Measurements from ENCODE around the gene C11orf24. TPM values are rescaled to one million over a fixed set of nuclear protein-coding genes. Genes with fewer than 3 reads are reported as not detected.

The C11orf24 gene
- total and polyA plus RNA-seq, 9 of the 15 experiments (the other 6 are each of a cell fraction or from before 2014, with no cell fraction given): 2.0 to 65.2 (median 32.5) TPM

DNA sequence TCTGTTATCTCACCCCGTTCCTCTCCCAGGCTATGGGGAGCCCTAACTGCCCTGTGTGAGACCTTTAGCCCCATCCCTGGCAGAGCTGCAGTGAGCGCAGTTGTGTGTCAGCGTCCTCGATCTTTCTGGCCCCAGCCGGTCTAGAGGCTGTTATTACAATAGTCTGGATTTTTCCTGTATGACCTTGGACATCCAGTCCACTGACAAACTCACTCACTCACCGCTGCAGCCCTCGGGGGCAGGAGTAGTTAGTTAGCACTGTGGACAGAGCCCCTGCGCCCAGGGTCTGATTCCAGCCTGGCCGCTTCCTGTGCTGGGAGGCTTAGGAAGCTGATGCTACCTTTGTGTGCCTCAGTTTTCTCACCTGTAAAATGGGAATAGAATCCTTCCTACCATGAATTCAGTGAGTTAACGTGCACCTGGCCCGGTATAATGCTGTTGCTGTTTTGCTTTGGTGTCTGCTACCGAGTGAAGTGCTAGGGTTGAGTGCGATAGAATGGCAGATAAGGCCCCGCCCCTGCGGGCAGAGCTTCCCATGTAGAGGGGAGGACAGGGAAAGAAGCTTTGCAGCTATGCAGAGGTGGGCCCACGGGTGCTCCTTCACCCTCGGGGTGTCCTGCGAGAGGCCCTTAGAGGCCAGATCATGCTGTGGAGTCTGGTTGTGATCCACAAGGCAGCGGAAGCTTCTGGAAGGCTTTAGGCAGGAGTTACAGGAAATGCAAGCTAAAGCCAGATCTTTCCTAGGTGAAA, 43.6 kb upstream of the C11orf24 start (continued):
- TF ChIP-seq NKRF (IDR thresholded peaks at IDR 0.05; ENCODE audit: borderline replicate concordance): no peak; the same call in 1 of the 2 replicates
- TF ChIP-seq PHF8 (IDR thresholded peaks at IDR 0.05; ENCODE audit: borderline replicate concordance, low read length): no peak
- TF ChIP-seq ZNF518B (CRISPR knock-in tag; IDR thresholded peaks at IDR 0.05): no peak
- TF ChIP-seq SMAD4 (CRISPR knock-in tag; conservative IDR thresholded peaks at IDR 0.05): no peak
- TF ChIP-seq ZNF384 (IDR thresholded peaks at IDR 0.05; ENCODE audit: low read depth, low read length): no peak
- no peak for TF ChIP-seq POLR2A (conservative IDR thresholded peaks at IDR 0.05)
- no peak for TF ChIP-seq LEF1 (IDR thresholded peaks at IDR 0.05)
- TF ChIP-seq TFAM (CRISPR knock-in tag; conservative IDR thresholded peaks at IDR 0.05): no peak
- TF ChIP-seq, protein P1, sequence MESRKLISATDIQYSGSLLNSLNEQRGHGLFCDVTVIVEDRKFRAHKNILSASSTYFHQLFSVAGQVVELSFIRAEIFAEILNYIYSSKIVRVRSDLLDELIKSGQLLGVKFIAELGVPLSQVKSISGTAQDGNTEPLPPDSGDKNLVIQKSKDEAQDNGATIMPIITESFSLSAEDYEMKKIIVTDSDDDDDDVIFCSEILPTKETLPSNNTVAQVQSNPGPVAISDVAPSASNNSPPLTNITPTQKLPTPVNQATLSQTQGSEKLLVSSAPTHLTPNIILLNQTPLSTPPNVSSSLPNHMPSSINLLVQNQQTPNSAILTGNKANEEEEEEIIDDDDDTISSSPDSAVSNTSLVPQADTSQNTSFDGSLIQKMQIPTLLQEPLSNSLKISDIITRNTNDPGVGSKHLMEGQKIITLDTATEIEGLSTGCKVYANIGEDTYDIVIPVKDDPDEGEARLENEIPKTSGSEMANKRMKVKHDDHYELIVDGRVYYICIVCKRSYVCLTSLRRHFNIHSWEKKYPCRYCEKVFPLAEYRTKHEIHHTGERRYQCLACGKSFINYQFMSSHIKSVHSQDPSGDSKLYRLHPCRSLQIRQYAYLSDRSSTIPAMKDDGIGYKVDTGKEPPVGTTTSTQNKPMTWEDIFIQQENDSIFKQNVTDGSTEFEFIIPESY (CRISPR knock-in tag; IDR thresholded peaks at IDR 0.05): 0 out of 2 replicates have a peak, but pooled peaks have one; percentile 25
- no peak for TF ChIP-seq SNIP1 (IDR thresholded peaks at IDR 0.05; ENCODE audit: low read depth)
- TF ChIP-seq MAFF (IDR thresholded peaks at IDR 0.05; ENCODE audit: low read length): no peak
- peak in 1 of 2 experiments; percentile 16; a peak in 1 of 4 replicates for TF ChIP-seq HDAC1 (IDR thresholded peaks at IDR 0.05)
- TF ChIP-seq GATA2 (CRISPR knock-in tag; IDR thresholded peaks at IDR 0.05): peak; percentile 54; the same call in 1 of the 2 replicates
- TF ChIP-seq C11orf30 (IDR thresholded peaks at IDR 0.05; ENCODE audit: low read depth): no peak
- no peak for TF ChIP-seq HEY1 (CRISPR knock-in tag; IDR thresholded peaks at IDR 0.05; ENCODE audit: borderline replicate concordance)
- TF ChIP-seq FOXA3 (CRISPR knock-in tag; conservative IDR thresholded peaks at IDR 0.05 in 1 of 2, IDR thresholded peaks at IDR 0.05 in 1 of 2): no peak
- TF ChIP-seq U2AF2 (optimal IDR thresholded peaks at IDR 0.05; ENCODE audit: low read depth, low read length): no peak
- TF ChIP-seq, protein P2, sequence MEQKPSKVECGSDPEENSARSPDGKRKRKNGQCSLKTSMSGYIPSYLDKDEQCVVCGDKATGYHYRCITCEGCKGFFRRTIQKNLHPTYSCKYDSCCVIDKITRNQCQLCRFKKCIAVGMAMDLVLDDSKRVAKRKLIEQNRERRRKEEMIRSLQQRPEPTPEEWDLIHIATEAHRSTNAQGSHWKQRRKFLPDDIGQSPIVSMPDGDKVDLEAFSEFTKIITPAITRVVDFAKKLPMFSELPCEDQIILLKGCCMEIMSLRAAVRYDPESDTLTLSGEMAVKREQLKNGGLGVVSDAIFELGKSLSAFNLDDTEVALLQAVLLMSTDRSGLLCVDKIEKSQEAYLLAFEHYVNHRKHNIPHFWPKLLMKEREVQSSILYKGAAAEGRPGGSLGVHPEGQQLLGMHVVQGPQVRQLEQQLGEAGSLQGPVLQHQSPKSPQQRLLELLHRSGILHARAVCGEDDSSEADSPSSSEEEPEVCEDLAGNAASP (IDR thresholded peaks at IDR 0.05): no peak
- TF ChIP-seq TAF1 (IDR thresholded peaks at IDR 0.05; ENCODE audit: control insufficient read depth, extremely low read depth, insufficient read depth, low read length, severe bottlenecking): peak; percentile 7
- TF ChIP-seq ZFP36 (IDR thresholded peaks at IDR 0.05; ENCODE audit: low read depth, low read length, partially characterized antibody): no peak
